ENCODE measurements around the gene MYNN.

- no peak for TF ChIP-seq CTCF (IDR thresholded peaks at IDR 0.05; ENCODE audit: insufficient read depth, low read length, poor library complexity, severe bottlenecking)
- no peak for TF ChIP-seq EZH2phosphoT487 (conservative IDR thresholded peaks at IDR 0.05; ENCODE audit: low read length)
These were observed 14.6 kb downstream of the MYNN start for GRCh38 chr3:169787791-169788190.

Measured in SU-DHL-6 (cell line).